Muscle layer of duodenum (tissue), 2 donors: ENCODE measurements around the gene FAM3D.

Source experiments
- H3K27ac ChIP-seq: one replicate; pipeline ENCODE4 v1.7.0; 2013; ENCODE audit warnings: mild to moderate bottlenecking, low read length
- H3K27me3 ChIP-seq: one replicate; pipeline ENCODE4 v1.7.0; 2013; ENCODE audit warnings: low read depth, mild to moderate bottlenecking, control low read depth, low read length
- H3K36me3 ChIP-seq, 2 donors: one replicate each; pipeline ENCODE4 v1.7.0; 2013; ENCODE audit warnings: low read length in 2 of 2, control low read depth in 1 of 2, mild to moderate bottlenecking in 1 of 2; ENCODE audit not compliant: insufficient read depth in 2 of 2, control insufficient read depth in 1 of 2
- H3K4me1 ChIP-seq, 2 donors: one replicate each; pipeline ENCODE4 v1.7.0; 2013; ENCODE audit warnings: low read length in 2 of 2, mild to moderate bottlenecking in 2 of 2, control low read depth in 1 of 2, moderate library complexity in 1 of 2; ENCODE audit not compliant: insufficient read depth in 2 of 2, control insufficient read depth in 1 of 2
- H3K4me3 ChIP-seq, 2 donors: one replicate each; pipeline ENCODE4 v1.7.0; 2013; ENCODE audit warnings: low read length in 2 of 2, low read depth in 1 of 2, mild to moderate bottlenecking in 1 of 2
- H3K9me3 ChIP-seq, 2 donors: one replicate each; pipeline ENCODE4 v1.7.0; 2013; ENCODE audit warnings: low read length in 2 of 2, control low read depth in 1 of 2, mild to moderate bottlenecking in 1 of 2; ENCODE audit not compliant: control insufficient read depth in 1 of 2
- donor health status: healthy.

FAM3D gene

GRCh38 chr3:58585994-58586393 is 80.6 kb downstream of the FAM3D start:
- Histone ChIP-seq H3K4me1 (peaks cover 5 to 25% of the 10 kb centered on the region in 2 donors), H3K27ac (no peak overlapping the region), H3K27me3 (peaks cover 14% of the 10 kb centered on the region), H3K36me3 (no peaks in the 10 kb centered on the region), H3K9me3 (no peaks in the 10 kb centered on the region), H3K4me3 (peak overlapping the region; percentile 83 to 90)

- peaks cover 5 to 25% of the 10 kb centered on the region in 2 donors for H3K4me1 ChIP-seq
- H3K27me3 ChIP-seq = peaks cover 14% of the 10 kb centered on the region
These were observed 81.4 kb downstream of the FAM3D start for GRCh38 chr3:58585005-58585786.

GRCh38 chr3:58584690-58585004 is 81.9 kb downstream of the FAM3D start:
- peaks cover 14% of the 10 kb centered on the region for H3K27me3 ChIP-seq
- H3K27ac ChIP-seq = peak overlapping the region; percentile 17
- H3K9me3 ChIP-seq = no peaks in the 10 kb centered on the region
- H3K36me3 ChIP-seq = no peaks in the 10 kb centered on the region
- H3K4me3 ChIP-seq = peak overlapping the region; percentile 83 to 90
- peaks cover 5 to 25% of the 10 kb centered on the region in 2 donors for H3K4me1 ChIP-seq

More at GRCh38 chr3:58585005-58585786, 81.4 kb downstream of the FAM3D start:
- Histone ChIP-seq H3K27ac (peak overlapping the region; percentile 17), H3K4me3 (peak overlapping the region; percentile 83 to 90), H3K9me3 (no peaks in the 10 kb centered on the region), H3K36me3 (no peaks in the 10 kb centered on the region)
